K562 (cell line): ENCODE measurements around the gene NPFF. TPM values are rescaled to one million over a fixed set of nuclear protein-coding genes. Genes with fewer than 3 reads are reported as not detected.

Source experiments
- CBX8 ChIP-seq: fragments of 200-600 bp; sonication (generic); IDR thresholded peaks from 2 replicates; pipeline ENCODE4 v1.6.1; 2012; ENCODE audit warnings: borderline replicate concordance, mixed run types, low read depth, mild to moderate bottlenecking, moderate library complexity, mixed read lengths, low read length, control low read depth, inconsistent platforms; ENCODE audit not compliant: poor library complexity, severe bottlenecking; ENCODE audit errors: extremely low read depth
- CREB1 ChIP-seq, 2 experiments: sonication (generic) in 1 of 2; formaldehyde crosslinking in 1 of 2; IDR thresholded peaks; 2 replicates each; pipeline versions ENCODE4 v1.6.1 to v1.8.0; 2012 to 2022; ENCODE audit warnings: inconsistent platforms in 1 of 2, mild to moderate bottlenecking in 1 of 2, missing genetic modification reagents in 1 of 2, moderate library complexity in 1 of 2
- HCFC1 ChIP-seq: IDR thresholded peaks from 2 replicates; pipeline ENCODE4 v1.6.1; 2012; ENCODE audit warnings: low read depth, low read length, improper control_type of control experiment
- HOMEZ ChIP-seq: fragments of 250-450 bp; sonication (Bioruptor Pico); IDR thresholded peaks from 2 replicates; pipeline ENCODE4 v1.4.0; 2020; ENCODE audit warnings: mild to moderate bottlenecking, moderate library complexity
- LARP7 ChIP-seq: fragments of 450-650 bp; IDR thresholded peaks from 2 replicates; pipeline ENCODE4 v1.6.1; 2016
- MAFF ChIP-seq: IDR thresholded peaks from 2 replicates; pipeline ENCODE4 v1.6.1; 2012; ENCODE audit warnings: low read length, improper control_type of control experiment
- MCM3 ChIP-seq: fragments of 450-650 bp; IDR thresholded peaks from 2 replicates; pipeline ENCODE4 v1.6.1; 2016
- SIN3B ChIP-seq: fragments of 450-650 bp; IDR thresholded peaks from 2 replicates; pipeline ENCODE4 v1.6.1; 2017; ENCODE audit warnings: low read depth, mild to moderate bottlenecking, moderate library complexity
- SRF ChIP-seq, 2 experiments: fragments of 250-450, 450-650 bp in 1 of 2; sonication (Bioruptor Pico) in 1 of 2; sonication (generic) in 1 of 2; formaldehyde crosslinking; IDR thresholded peaks; 2 replicates each; pipeline versions ENCODE4 v1.5.0 to v1.5.1; 2020 to 2022; ENCODE audit warnings: mild to moderate bottlenecking in 1 of 2, missing genetic modification reagents in 1 of 2
- TCF7 ChIP-seq: sonication (generic); IDR thresholded peaks from 2 replicates; pipeline ENCODE4 v1.6.1; 2016; ENCODE audit warnings: antibody characterized with exemption, borderline replicate concordance
- TCF7L2 ChIP-seq: fragments of 150-350 bp; IDR thresholded peaks from 2 replicates; pipeline ENCODE4 v1.6.1; 2016; ENCODE audit warnings: low read depth, mild to moderate bottlenecking, low read length, moderate library complexity
- UBTF ChIP-seq, 2 experiments: IDR thresholded peaks; 2 replicates each; pipeline ENCODE4 v1.6.1; 2012; ENCODE audit warnings: improper control_type of control experiment in 2 of 2, low read depth in 2 of 2, low read length in 2 of 2, borderline replicate concordance in 1 of 2
- ZNF175 ChIP-seq: fragments of 200-800 bp; sonication (Bioruptor generic); IDR thresholded peaks from 2 replicates; pipeline ENCODE4 v1.6.1; 2016; ENCODE audit warnings: low read depth, mild to moderate bottlenecking, missing genetic modification characterization, missing compliant biosample characterization
- ZNF184 ChIP-seq: sonication (generic); formaldehyde crosslinking; IDR thresholded peaks from 2 replicates; pipeline ENCODE4 v1.5.0; 2020; ENCODE audit warnings: missing genetic modification reagents
- polyA plus RNA-seq, 8 experiments: library from polyadenylated mRNA; depleted of rRNA in 4 of 8; stranded (reverse) in 5 of 8; unstranded in 3 of 8; fragments of >200 nt; fragmentation: Nextera tagmentation in 2 of 8; fragmentation: Illumina TruSeq in 1 of 8; extraction: Ambion mirVana in 2 of 8; extraction: Trizol in 1 of 8; gene quantifications; 2 replicates each; pipeline versions ENCODE4 v1.2.1 to v1.2.3, GENCODE V29; 2011 to 2014; ENCODE audit warnings: inconsistent platforms in 1 of 8, missing spikeins in 1 of 8
- total RNA-seq, 7 experiments: library from RNA; depleted of rRNA in 6 of 7; stranded (reverse); fragments of >200 nt in 6 of 7; fragmentation: Illumina TruSeq in 2 of 7; extraction: Trizol in 2 of 7; gene quantifications; 2 replicates each; pipeline versions ENCODE4 v1.2.1 to v1.2.3, GENCODE V29; 2011 to 2021; ENCODE audit warnings: low replicate concordance in 1 of 7
- TF ChIP-seq, protein P1 (sequence below): IDR thresholded peaks from 2 replicates; pipeline ENCODE4 v1.6.1; 2011; ENCODE audit warnings: borderline replicate concordance, low read depth, mild to moderate bottlenecking, moderate library complexity, low read length; ENCODE audit not compliant: insufficient read depth, poor library complexity, severe bottlenecking
- TF ChIP-seq, protein P2 (sequence below): conservative IDR thresholded peaks from 2 replicates; pipeline ENCODE4 v1.6.1; 2011; ENCODE audit warnings: low read depth, mild to moderate bottlenecking, low read length; ENCODE audit not compliant: control insufficient read depth

The NPFF gene
- total and polyA plus RNA-seq, 9 of the 15 experiments (the other 6 are each of a cell fraction or from before 2014, with no cell fraction given) = 0.15 to 1.2 (median 0.55) TPM; not detected in 6

- TF ChIP-seq HOMEZ (CRISPR knock-in tag) = peak; percentile 83; the same call in 1 of the 2 replicates
- peak; percentile 91 for TF ChIP-seq ZNF175 (CRISPR knock-in tag)
- TF ChIP-seq ZNF184 (CRISPR knock-in tag) = no peak
- peak; percentile 86 for TF ChIP-seq SIN3B
- TF ChIP-seq TCF7 = peak; percentile 80; the same call in 1 of the 2 replicates
- TF ChIP-seq HCFC1 = peak; percentile 90
- TF ChIP-seq TCF7L2 = peak; percentile 16; the same call in 1 of the 2 replicates
- TF ChIP-seq LARP7 = no peak
- TF ChIP-seq, protein P1, sequence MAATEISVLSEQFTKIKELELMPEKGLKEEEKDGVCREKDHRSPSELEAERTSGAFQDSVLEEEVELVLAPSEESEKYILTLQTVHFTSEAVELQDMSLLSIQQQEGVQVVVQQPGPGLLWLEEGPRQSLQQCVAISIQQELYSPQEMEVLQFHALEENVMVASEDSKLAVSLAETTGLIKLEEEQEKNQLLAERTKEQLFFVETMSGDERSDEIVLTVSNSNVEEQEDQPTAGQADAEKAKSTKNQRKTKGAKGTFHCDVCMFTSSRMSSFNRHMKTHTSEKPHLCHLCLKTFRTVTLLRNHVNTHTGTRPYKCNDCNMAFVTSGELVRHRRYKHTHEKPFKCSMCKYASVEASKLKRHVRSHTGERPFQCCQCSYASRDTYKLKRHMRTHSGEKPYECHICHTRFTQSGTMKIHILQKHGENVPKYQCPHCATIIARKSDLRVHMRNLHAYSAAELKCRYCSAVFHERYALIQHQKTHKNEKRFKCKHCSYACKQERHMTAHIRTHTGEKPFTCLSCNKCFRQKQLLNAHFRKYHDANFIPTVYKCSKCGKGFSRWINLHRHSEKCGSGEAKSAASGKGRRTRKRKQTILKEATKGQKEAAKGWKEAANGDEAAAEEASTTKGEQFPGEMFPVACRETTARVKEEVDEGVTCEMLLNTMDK = peak; percentile 42
- TF ChIP-seq MAFF = no peak
- 0 out of 4 replicates have a peak, but pooled peaks of 1 of the 2 experiments have one; percentile 28 for TF ChIP-seq UBTF (IDR thresholded peaks at IDR 0.05; ENCODE audit: borderline replicate concordance in 1 of 2, low read depth in 2 of 2, low read length in 2 of 2)
- no peak for TF ChIP-seq MCM3
- no peak for TF ChIP-seq CBX8
- TF ChIP-seq, protein P2, sequence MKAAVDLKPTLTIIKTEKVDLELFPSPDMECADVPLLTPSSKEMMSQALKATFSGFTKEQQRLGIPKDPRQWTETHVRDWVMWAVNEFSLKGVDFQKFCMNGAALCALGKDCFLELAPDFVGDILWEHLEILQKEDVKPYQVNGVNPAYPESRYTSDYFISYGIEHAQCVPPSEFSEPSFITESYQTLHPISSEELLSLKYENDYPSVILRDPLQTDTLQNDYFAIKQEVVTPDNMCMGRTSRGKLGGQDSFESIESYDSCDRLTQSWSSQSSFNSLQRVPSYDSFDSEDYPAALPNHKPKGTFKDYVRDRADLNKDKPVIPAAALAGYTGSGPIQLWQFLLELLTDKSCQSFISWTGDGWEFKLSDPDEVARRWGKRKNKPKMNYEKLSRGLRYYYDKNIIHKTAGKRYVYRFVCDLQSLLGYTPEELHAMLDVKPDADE = peak; percentile 87
- 0 out of 4 replicates have a peak, but pooled peaks of 1 of the 2 experiments have one; percentile 57 for TF ChIP-seq SRF (CRISPR knock-in tag; IDR thresholded peaks at IDR 0.05)
- TF ChIP-seq CREB1 (IDR thresholded peaks at IDR 0.05) = peak; percentile 96
- peak; percentile 91 for TF ChIP-seq CREB1 (CRISPR knock-in tag; IDR thresholded peaks at IDR 0.05)
Observed at GRCh38 chr12:53500776-53501614, 6.3 kb downstream of the NPFF start, which contains the start of gene TARBP2 (continued).
